IMR-90 (cell line): ENCODE measurements around the gene NTM. TPM values are rescaled to one million over a fixed set of nuclear protein-coding genes. Genes with fewer than 3 reads are reported as not detected.

Experiments used
- ATAC-seq: fragments of 200-7000 bp; cut with Tn5 transposase; 2 replicates; pipeline ENCODE4 v1.9.1; 2020; ENCODE audit warnings: low read depth, mild to moderate bottlenecking, moderate library complexity
- BruUV-seq: library from RNA; stranded (reverse); fragments of 400-500 nt; replicated peaks from 2 replicates; lab custom pipeline; 2021; lab: Mats Ljungman, UMichigan
- CTCF ChIA-PET: fragments of 300-600 bp; formaldehyde crosslinking; extraction: SDS; loops from one replicate; lab custom pipeline; 2021; ENCODE audit warnings: antibody characterized with exemption; lab: Yijun Ruan, JAX
- POLR2A ChIA-PET: fragments of 300-600 bp; sonication (Branson Sonifier 250); formaldehyde crosslinking; loops from one replicate; lab custom pipeline; 2022; ENCODE audit warnings: antibody characterized with exemption; ENCODE audit not compliant: unreplicated experiment; lab: Charles Lee
- DNase-seq: peaks from one replicate; pipeline ENCODE4 v3.0.0; 2013
- H2AFZ ChIP-seq: replicated peaks from 2 replicates; pipeline ENCODE3; 2013; ENCODE audit warnings: low read length, mild to moderate bottlenecking; ENCODE audit not compliant: poor library complexity
- H2AK5ac ChIP-seq: 2 replicates; pipeline ENCODE4 v1.6.1; 2013; ENCODE audit warnings: low read depth, low read length, inconsistent platforms
- H2AK9ac ChIP-seq: replicated peaks from 2 replicates; pipeline ENCODE3; 2013; ENCODE audit warnings: mild to moderate bottlenecking, low read depth, low read length, moderate library complexity; ENCODE audit not compliant: poor library complexity
- H2BK120ac ChIP-seq: 2 replicates; pipeline ENCODE4 v1.6.1; 2013; ENCODE audit warnings: low read depth, low read length, inconsistent platforms
- H2BK15ac ChIP-seq: 3 replicates; pipeline ENCODE4 v1.6.1; 2013; ENCODE audit warnings: low read depth, low read length, inconsistent platforms
- H2BK20ac ChIP-seq: 2 replicates; pipeline ENCODE4 v1.6.1; 2013; ENCODE audit warnings: low read depth, mild to moderate bottlenecking, inconsistent platforms, low read length, moderate library complexity
- H2BK5ac ChIP-seq: 2 replicates; pipeline ENCODE4 v1.6.1; 2013; ENCODE audit warnings: mild to moderate bottlenecking, low read depth, low read length, inconsistent platforms; ENCODE audit not compliant: poor library complexity, severe bottlenecking
- H3K14ac ChIP-seq: replicated peaks from 2 replicates; pipeline ENCODE4 v1.6.1; 2013; ENCODE audit warnings: low read depth, low read length, inconsistent platforms
- H3K18ac ChIP-seq: 2 replicates; pipeline ENCODE4 v1.6.1; 2013; ENCODE audit warnings: low read depth, low read length, control low read depth
- H3K23ac ChIP-seq: 2 replicates; pipeline ENCODE4 v1.6.1; 2013; ENCODE audit warnings: low read depth, low read length, inconsistent platforms
- H3K27ac ChIP-seq: 2 replicates; pipeline ENCODE4 v1.5.1; 2013; ENCODE audit warnings: mild to moderate bottlenecking, control low read depth, low read length; ENCODE audit not compliant: insufficient read depth
- H3K27me3 ChIP-seq: 2 replicates; pipeline ENCODE4 v1.6.1; 2013; ENCODE audit warnings: low read length; ENCODE audit not compliant: control insufficient read depth, insufficient read depth
- H3K36me3 ChIP-seq: 2 replicates; pipeline ENCODE4 v1.6.1; 2013; ENCODE audit warnings: low read length, mixed read lengths; ENCODE audit not compliant: control insufficient read depth, insufficient read depth
- H3K4ac ChIP-seq: 2 replicates; pipeline ENCODE4 v1.6.1; 2013; ENCODE audit warnings: low read depth, low read length, inconsistent platforms
- H3K4me1 ChIP-seq: 2 replicates; pipeline ENCODE4 v1.6.1; 2013; ENCODE audit warnings: low read length, mixed read lengths; ENCODE audit not compliant: control insufficient read depth, insufficient read depth
- H3K4me2 ChIP-seq: 2 replicates; pipeline ENCODE4 v1.6.1; 2013; ENCODE audit warnings: low read depth, mild to moderate bottlenecking, control low read depth, low read length, moderate library complexity
- H3K4me3 ChIP-seq: 2 replicates; pipeline ENCODE4 v1.5.1; 2013; ENCODE audit warnings: low read depth, mild to moderate bottlenecking, control low read depth, low read length, moderate library complexity; ENCODE audit not compliant: insufficient read depth
- H3K56ac ChIP-seq: 2 replicates; pipeline ENCODE4 v1.6.1; 2013; ENCODE audit warnings: low read length, inconsistent platforms; ENCODE audit not compliant: insufficient read depth; ENCODE audit errors: extremely low read depth
- H3K79me1 ChIP-seq, 2 experiments: 2 replicates each; pipeline ENCODE4 v1.6.1; 2013; ENCODE audit warnings: low read length in 2 of 2, inconsistent platforms in 1 of 2, low read depth in 1 of 2
- H3K9ac ChIP-seq: 2 replicates; pipeline ENCODE4 v1.6.1; 2013; ENCODE audit warnings: low read depth, low read length, control low read depth
- H3K9me1 ChIP-seq: 2 replicates; pipeline ENCODE4 v1.6.1; 2013; ENCODE audit warnings: low read length, inconsistent platforms; ENCODE audit not compliant: insufficient read depth
- H3K9me3 ChIP-seq: 2 replicates; pipeline ENCODE4 v1.6.1; 2013; ENCODE audit warnings: low read length; ENCODE audit not compliant: control insufficient read depth, insufficient read depth
- H4K20me1 ChIP-seq: 2 replicates; pipeline ENCODE4 v1.6.1; 2013; ENCODE audit warnings: low read length, inconsistent platforms; ENCODE audit not compliant: insufficient read depth
- H4K5ac ChIP-seq: 2 replicates; pipeline ENCODE4 v1.6.1; 2013; ENCODE audit warnings: mild to moderate bottlenecking, low read depth, low read length, control low read depth
- H4K8ac ChIP-seq, 2 experiments: 2 replicates each; pipeline ENCODE4 v1.6.1; 2013; ENCODE audit warnings: low read depth in 2 of 2, low read length in 2 of 2, control low read depth in 1 of 2, inconsistent platforms in 1 of 2
- H4K91ac ChIP-seq: 2 replicates; pipeline ENCODE4 v1.6.1; 2013; ENCODE audit warnings: low read depth, low read length, inconsistent platforms; ENCODE audit not compliant: insufficient read depth
- BHLHE40 ChIP-seq: fragments of 150-350 bp; IDR thresholded peaks from 2 replicates; pipeline ENCODE4 v1.6.1; 2016; ENCODE audit warnings: mild to moderate bottlenecking, low read depth, low read length
- CEBPB ChIP-seq: IDR thresholded peaks from 2 replicates; pipeline ENCODE4 v1.6.1; 2012; ENCODE audit warnings: low read depth, low read length, improper control_type of control experiment
- CHD1 ChIP-seq: IDR thresholded peaks from 2 replicates; pipeline ENCODE4 v1.6.1; 2012; ENCODE audit warnings: low read depth, low read length, improper control_type of control experiment
- CTCF ChIP-seq: conservative IDR thresholded peaks from 2 replicates; pipeline ENCODE4 v1.5.1; 2012; ENCODE audit warnings: mild to moderate bottlenecking, low read depth, low read length, improper control_type of control experiment
- ELK1 ChIP-seq: fragments of 150-350 bp; IDR thresholded peaks from 2 replicates; pipeline ENCODE4 v1.6.1; 2016; ENCODE audit warnings: low read depth, mild to moderate bottlenecking, low read length, moderate library complexity, borderline replicate concordance
- FOS ChIP-seq: fragments of 150-350 bp; IDR thresholded peaks from 2 replicates; pipeline ENCODE4 v1.6.1; 2016; ENCODE audit warnings: low read depth, low read length
- MAFK ChIP-seq: IDR thresholded peaks from 2 replicates; pipeline ENCODE4 v1.6.1; 2012; ENCODE audit warnings: low read depth, low read length, improper control_type of control experiment
- MAZ ChIP-seq: IDR thresholded peaks from 2 replicates; pipeline ENCODE4 v1.6.1; 2012; ENCODE audit warnings: low read depth, mild to moderate bottlenecking, low read length, improper control_type of control experiment, moderate library complexity, borderline replicate concordance
- MXI1 ChIP-seq: IDR thresholded peaks from 2 replicates; pipeline ENCODE4 v1.6.1; 2012; ENCODE audit warnings: low read depth, mild to moderate bottlenecking, low read length, moderate library complexity, borderline replicate concordance
- NFE2L2 ChIP-seq: fragments of 150-350 bp; IDR thresholded peaks from 2 replicates; pipeline ENCODE4 v1.6.1; 2016; ENCODE audit warnings: low read depth, mild to moderate bottlenecking, low read length
- POLR2A ChIP-seq: IDR thresholded peaks from 2 replicates; pipeline ENCODE4 v1.6.1; 2012; ENCODE audit warnings: mild to moderate bottlenecking, low read depth, low read length
- RAD21 ChIP-seq: IDR thresholded peaks from 2 replicates; pipeline ENCODE4 v1.6.1; 2012; ENCODE audit warnings: low read length, improper control_type of control experiment
- RCOR1 ChIP-seq: IDR thresholded peaks from 2 replicates; pipeline ENCODE4 v1.6.1; 2012; ENCODE audit warnings: mild to moderate bottlenecking, low read length, improper control_type of control experiment; ENCODE audit not compliant: insufficient replicate concordance
- RFX5 ChIP-seq: IDR thresholded peaks from 2 replicates; pipeline ENCODE4 v1.8.0; 2012; ENCODE audit warnings: low read depth, mild to moderate bottlenecking, low read length, moderate library complexity
- SMC3 ChIP-seq: fragments of 150-350 bp; IDR thresholded peaks from 2 replicates; pipeline ENCODE4 v1.6.1; 2016; ENCODE audit warnings: low read depth, mild to moderate bottlenecking, antibody characterized with exemption, low read length, moderate library complexity
- USF2 ChIP-seq: fragments of 150-350 bp; IDR thresholded peaks from 2 replicates; pipeline ENCODE4 v1.6.1; 2017; ENCODE audit warnings: mild to moderate bottlenecking, antibody characterized with exemption, low read length, low read depth
- WGBS, 2 experiments: methylation state at CpG; one replicate each; pipeline versions ENCODE4 v1.1.5 to v1.1.7; 2013; ENCODE audit warnings: missing lambda C conversion rate in 2 of 2; ENCODE audit not compliant: insufficient read length in 1 of 2; ENCODE audit errors: extremely low coverage in 2 of 2; 5-methylcytosine and 5-hydroxymethylcytosine counted together
- dilution Hi-C: fragments of 300-500 bp; cut with HindIII; formaldehyde crosslinking; loops from one replicate; pipeline ENCODE4 v1.14.3; 2018; ENCODE audit warnings: low sequenced_read_pairs; ENCODE audit not compliant: unreplicated experiment
- in situ Hi-C: fragments of 300-500 bp; cut with MboI; formaldehyde crosslinking; loops from 3 replicates; pipeline ENCODE4 v1.14.3; 2019; ENCODE audit warnings: low sequenced_read_pairs, inconsistent platforms, mixed read lengths
- intact Hi-C: fragments of 100-400 bp; cut with micrococcal nuclease; formaldehyde crosslinking; loops from 2 replicates; pipeline ENCODE4 v1.10.0; 2022
- polyA plus RNA-seq, 3 experiments: library from polyadenylated mRNA; depleted of rRNA; stranded (reverse); fragments of >200 nt; gene quantifications; 2 replicates each; pipeline ENCODE4 v1.2.3, GENCODE V29; 2012; ENCODE audit warnings: low replicate concordance in 1 of 3
- total RNA-seq: library from RNA; depleted of rRNA; stranded (reverse); fragments of >200 nt; gene quantifications from 2 replicates; pipeline ENCODE4 v1.2.3, GENCODE V29; 2012

Gene NTM
- total and polyA plus RNA-seq, 2 of the 4 experiments (the other 2 are of a cell fraction) = 19.5 to 25.5 TPM

- H3K9ac ChIP-seq = no peak overlapping the region
- H3K18ac ChIP-seq = no peak overlapping the region
- ATAC-seq (no peak), DNase-seq (no peak)
- TF ChIP-seq SMC3 = no peak
- TF ChIP-seq USF2 = no peak
- TF ChIP-seq MAZ = no peak
- no peak for TF ChIP-seq RCOR1
- TF ChIP-seq RAD21 = no peak
- TF ChIP-seq MAFK = no peak
- no peak for TF ChIP-seq MXI1
- no peak for TF ChIP-seq FOS
- TF ChIP-seq ELK1 = no peak
- no peak for TF ChIP-seq NFE2L2
- TF ChIP-seq CTCF = no peak
- TF ChIP-seq CEBPB = no peak
- no peak for TF ChIP-seq BHLHE40
- no peak for TF ChIP-seq CHD1
- TF ChIP-seq RFX5 = no peak
- TF ChIP-seq POLR2A = no peak
- no peak overlapping the region for H4K91ac ChIP-seq
- no peaks in the 10 kb centered on the region for H3K36me3 ChIP-seq
- POLR2A ChIA-PET = no interaction called here
- no peak overlapping the region for H2BK5ac ChIP-seq
- CTCF ChIA-PET = no interaction called here
- H3K79me1 ChIP-seq = no peaks in the 10 kb centered on the region; a peak in 2 of 4 replicates
- no peak overlapping the region for H2BK120ac ChIP-seq
- no peak overlapping the region for H2AK5ac ChIP-seq
- H4K5ac ChIP-seq = no peak overlapping the region
- BruUV-seq = no TSS peak
- H3K4me3 ChIP-seq = no peak overlapping the region
- H2AFZ ChIP-seq = no peak overlapping the region
- peaks cover 5% of the 10 kb centered on the region; the same call in 1 of the 2 replicates for H3K9me1 ChIP-seq
- in situ Hi-C loops = no loop called here
- no peak overlapping the region for H2AK9ac ChIP-seq
- H3K4me1 ChIP-seq = no peaks in the 10 kb centered on the region; the same call in 1 of the 2 replicates
- no CpG with 5 or more reads among the region's 4 CpGs for WGBS, 2 experiments
- no peak overlapping the region for H2BK15ac ChIP-seq
- H3K14ac ChIP-seq = no peak overlapping the region
- no peak overlapping the region for H4K8ac ChIP-seq
- intact Hi-C loops = no loop called here
- H4K20me1 ChIP-seq = no peaks in the 10 kb centered on the region
- H3K23ac ChIP-seq = no peak overlapping the region
- no peak overlapping the region for H3K4ac ChIP-seq
- no peak overlapping the region for H3K4me2 ChIP-seq
- no peak overlapping the region for H3K27ac ChIP-seq
- no peak overlapping the region for H3K56ac ChIP-seq
- H2BK20ac ChIP-seq = no peak overlapping the region
- no peaks in the 10 kb centered on the region for H3K27me3 ChIP-seq
- dilution Hi-C loops = no loop called here
- H3K9me3 ChIP-seq = no peaks in the 10 kb centered on the region
Observed at GRCh38 chr11:132284048-132284447, 913.6 kb downstream of the NTM start.
